ENCODE results near the gene CCDC88A. TPM values are rescaled to one million over a fixed set of nuclear protein-coding genes. Genes with fewer than 3 reads are reported as not detected.
"Not testable (repeated sequence)": the region's sequence is repeated elsewhere in the genome, so short reads cannot be mapped to it uniquely, and the experiment has no call there.

The CCDC88A gene
- total and polyA plus RNA-seq, 2 experiments from 2014 or later: 30.4 to 32.4 TPM

GRCh38 chr2:55282110-55282917 lies 137.3 kb downstream of the CCDC88A start:
- H2AFZ ChIP-seq: peak overlapping the region; percentile 79
- H3K27ac ChIP-seq: peak overlapping the region; percentile 80
- no peaks in the 10 kb centered on the region for H3K36me3 ChIP-seq (ENCODE audit: low read depth)
- H3K27me3 ChIP-seq (replicated peaks; ENCODE audit: insufficient read depth): no peaks in the 10 kb centered on the region
- no peaks in the 10 kb centered on the region for H4K20me1 ChIP-seq (ENCODE audit: insufficient read depth)
- peaks cover 11% of the 10 kb centered on the region; the same call in 1 of the 2 replicates for H3K4me1 ChIP-seq (ENCODE audit: insufficient read depth)
- TF ChIP-seq EZH2 (IDR thresholded peaks at IDR 0.05; ENCODE audit: insufficient read depth, poor library complexity, severe bottlenecking) (no peak), EZH2phosphoT487 (IDR thresholded peaks at IDR 0.05; ENCODE audit: insufficient read depth, low read depth) (no peak)
- peaks cover 17% of the 10 kb centered on the region; the same call in 1 of the 2 replicates for H3F3A ChIP-seq (ENCODE audit: insufficient read depth)
- in situ Hi-C loops (cut with MboI): no loop called here
- H3K4me3 ChIP-seq: peak overlapping the region; percentile 78
- H3K9me2 ChIP-seq (ENCODE audit: insufficient read depth): no peaks in the 10 kb centered on the region
- peak overlapping the region; percentile 81 for H3K4me2 ChIP-seq (ENCODE audit: unreplicated experiment)
- peak; percentile 96 for DNase-seq
- H3K9ac ChIP-seq: peak overlapping the region; percentile 93
- peaks cover 33% of the 10 kb centered on the region for H3K79me2 ChIP-seq (ENCODE audit: insufficient read depth)
- 1% methylated on average over 52 to 60 of the region's 60 CpGs for WGBS, 2 experiments (ENCODE audit: low coverage in 1 of 2, low lambda C conversion rate in 2 of 2, missing lambda C conversion rate in 2 of 2)
- no peaks in the 10 kb centered on the region for H3K9me3 ChIP-seq (ENCODE audit: low read depth)

- peak overlapping the region; percentile 72 for H3K4me2 ChIP-seq (ENCODE audit: unreplicated experiment)
- H3K9ac ChIP-seq: not testable (repeated sequence)
Measured at GRCh38 chr2:55280851-55281546, 138.7 kb downstream of the CCDC88A start.

GRCh38 chr2:55279859-55280424 lies 139.7 kb downstream of the CCDC88A start:
- peaks cover 11% of the 10 kb centered on the region; the same call in 1 of the 2 replicates for H3K4me1 ChIP-seq (ENCODE audit: insufficient read depth)
- H3K36me3 ChIP-seq (ENCODE audit: low read depth); H3K4me2 ChIP-seq (ENCODE audit: unreplicated experiment); H4K20me1 ChIP-seq (ENCODE audit: insufficient read depth); H3K9ac ChIP-seq; H2AFZ ChIP-seq; H3K4me3 ChIP-seq; H3K9me2 ChIP-seq (ENCODE audit: insufficient read depth); H3K9me3 ChIP-seq (ENCODE audit: low read depth); DNase-seq; in situ Hi-C loops (cut with MboI); H3K27me3 ChIP-seq (replicated peaks; ENCODE audit: insufficient read depth); H3K27ac ChIP-seq: not testable (repeated sequence)
- H3F3A ChIP-seq (ENCODE audit: insufficient read depth): peaks cover 17% of the 10 kb centered on the region; the same call in 1 of the 2 replicates
- peaks cover 26% of the 10 kb centered on the region for H3K79me2 ChIP-seq (ENCODE audit: insufficient read depth)
- WGBS, 2 experiments (ENCODE audit: low coverage in 1 of 2, low lambda C conversion rate in 2 of 2, missing lambda C conversion rate in 2 of 2): 67 to 71% methylated on average over 7 of the region's 7 CpGs

More at GRCh38 chr2:55280851-55281546, 138.7 kb downstream of the CCDC88A start:
- peaks cover 17% of the 10 kb centered on the region; the same call in 1 of the 2 replicates for H3F3A ChIP-seq (ENCODE audit: insufficient read depth)
- H3K79me2 ChIP-seq (ENCODE audit: insufficient read depth): peaks cover 30% of the 10 kb centered on the region
- H3K36me3 ChIP-seq (ENCODE audit: low read depth); H3K9me2 ChIP-seq (ENCODE audit: insufficient read depth); H3K9me3 ChIP-seq (ENCODE audit: low read depth); in situ Hi-C loops (cut with MboI); H3K27me3 ChIP-seq (replicated peaks; ENCODE audit: insufficient read depth); DNase-seq; H4K20me1 ChIP-seq (ENCODE audit: insufficient read depth): not testable (repeated sequence)
- 89 to 91% methylated on average over 5 of the region's 5 CpGs for WGBS, 2 experiments (ENCODE audit: low coverage in 1 of 2, low lambda C conversion rate in 2 of 2, missing lambda C conversion rate in 2 of 2)
- peaks cover 11% of the 10 kb centered on the region; the same call in 1 of the 2 replicates for H3K4me1 ChIP-seq (ENCODE audit: insufficient read depth)
- H3K4me3 ChIP-seq: peak overlapping the region; percentile 78; the same call in 1 of the 2 replicates
- H3K27ac ChIP-seq: peak overlapping the region; percentile 80
- H2AFZ ChIP-seq: peak overlapping the region; percentile 79

GRCh38 chr2:55279214-55279835 lies 140.3 kb downstream of the CCDC88A start:
- peaks cover 13% of the 10 kb centered on the region; the same call in 1 of the 2 replicates for H3F3A ChIP-seq (ENCODE audit: insufficient read depth)
- not testable (repeated sequence) for H3K9me2 ChIP-seq (ENCODE audit: insufficient read depth); H3K27ac ChIP-seq

More at GRCh38 chr2:55279214-55279835, 140.3 kb downstream of the CCDC88A start:
- H3K9me3 ChIP-seq (ENCODE audit: low read depth); H3K27me3 ChIP-seq (replicated peaks; ENCODE audit: insufficient read depth); H3K9ac ChIP-seq; H3K4me2 ChIP-seq (ENCODE audit: unreplicated experiment); DNase-seq; in situ Hi-C loops (cut with MboI); H3K36me3 ChIP-seq (ENCODE audit: low read depth); H4K20me1 ChIP-seq (ENCODE audit: insufficient read depth); H3K4me3 ChIP-seq: not testable (repeated sequence)
- H2AFZ ChIP-seq: peak overlapping the region; percentile 43
- H3K4me1 ChIP-seq (ENCODE audit: insufficient read depth): peaks cover 11% of the 10 kb centered on the region; the same call in 1 of the 2 replicates
- H3K79me2 ChIP-seq (ENCODE audit: insufficient read depth): peaks cover 19% of the 10 kb centered on the region
- WGBS, 2 experiments (ENCODE audit: low coverage in 1 of 2, low lambda C conversion rate in 2 of 2, missing lambda C conversion rate in 2 of 2): 14 to 24% methylated on average over 10 of the region's 10 CpGs
